Breast epithelium (tissue), 4 donors: Measurements from ENCODE around the gene RASL11A. TPM values are rescaled to one million over a fixed set of nuclear protein-coding genes. Genes with fewer than 3 reads are reported as not detected.

Source experiments
- DNase-seq, 2 donors: peaks; one replicate each; pipeline ENCODE4 v3.0.0-alpha.2; 2019; ENCODE audit warnings: low spot score in 2 of 2
- H3K27ac ChIP-seq, 2 donors: fragments of 200-600 bp; sonication (generic) in 1 of 2; one replicate each; pipeline ENCODE4 v1.5.1; 2016 to 2019; ENCODE audit warnings: mild to moderate bottlenecking in 1 of 2
- H3K27me3 ChIP-seq, 2 donors: fragments of 200-600 bp; sonication (generic) in 1 of 2; one replicate each; pipeline versions ENCODE4 v1.5.1 to v1.6.0; 2017 to 2019; ENCODE audit warnings: control low read depth in 1 of 2, mild to moderate bottlenecking in 1 of 2
- H3K36me3 ChIP-seq: fragments of 200-600 bp; one replicate; pipeline ENCODE4 v1.5.1; 2019
- H3K4me1 ChIP-seq, 2 donors: fragments of 200-600 bp; sonication (generic); one replicate each; pipeline ENCODE4 v1.5.1; 2016 to 2019; ENCODE audit warnings: control low read depth in 1 of 2
- H3K4me3 ChIP-seq, 3 donors: fragments of 200-600 bp; sonication (generic); 1 replicate in 2 of 3; 2 replicates in 1 of 3; pipeline ENCODE4 v1.5.1; 2016 to 2019; ENCODE audit warnings: mild to moderate bottlenecking in 3 of 3, moderate library complexity in 2 of 3
- H3K9me3 ChIP-seq, 2 donors: fragments of 200-600 bp; sonication (generic) in 1 of 2; one replicate each; pipeline ENCODE4 v1.5.1; 2016 to 2019; ENCODE audit warnings: control low read depth in 1 of 2
- CTCF ChIP-seq, 3 donors: fragments of 450-650 bp; IDR thresholded peaks; one replicate each; pipeline ENCODE4 v1.5.1; 2016 to 2017; ENCODE audit warnings: antibody characterized with exemption in 3 of 3, mild to moderate bottlenecking in 3 of 3, moderate library complexity in 3 of 3
- POLR2A ChIP-seq: fragments of 450-650 bp; IDR thresholded peaks from one replicate; pipeline ENCODE4 v1.6.1; 2016; ENCODE audit warnings: antibody characterized with exemption, mild to moderate bottlenecking, moderate library complexity
- POLR2AphosphoS5 ChIP-seq, 3 donors: sonication (generic); formaldehyde crosslinking; IDR thresholded peaks; one replicate each; pipeline ENCODE4 v1.6.1; 2017; ENCODE audit warnings: antibody characterized with exemption in 3 of 3
- intact Hi-C: fragments of 100-400 bp; cut with DNase I; formaldehyde crosslinking; loops from one replicate; pipeline ENCODE4 v1.15.1; 2023; ENCODE audit warnings: low total_unique reads
- total RNA-seq, 3 donors: library from RNA; depleted of rRNA; stranded (reverse); fragments of >200 nt; gene quantifications; one replicate each; pipeline ENCODE4 v1.1.0, GENCODE V29; 2016

The RASL11A gene
- total RNA-seq, 3 donors from 2014 or later: 20.8 to 62.2 (median 39.3) TPM

- Histone ChIP-seq H3K27me3 (no peaks in the 10 kb centered on the region), H3K36me3 (no peaks in the 10 kb centered on the region), H3K4me3 (no peak overlapping the region), H3K9me3 (no peaks in the 10 kb centered on the region), H3K27ac (peak overlapping the region; percentile 29 to 38), H3K4me1 (peaks cover 0 to 11% of the 10 kb centered on the region in 2 donors)
- DNase-seq: no peak
- TF ChIP-seq POLR2A (no peak), CTCF (IDR thresholded peaks at IDR 0.05) (no peak), POLR2AphosphoS5 (IDR thresholded peaks at IDR 0.05) (no peak)
- intact Hi-C loops: no loop called here
Observed at GRCh38 chr13:27264648-27265047, 6.0 kb upstream of the RASL11A start.

- no peak for DNase-seq
- Histone ChIP-seq H3K27me3 (no peaks in the 10 kb centered on the region), H3K9me3 (no peaks in the 10 kb centered on the region), H3K4me3 (no peak overlapping the region), H3K36me3 (no peaks in the 10 kb centered on the region), H3K27ac (no peak overlapping the region), H3K4me1 (peaks cover 0 to under 1% of the 10 kb centered on the region in 2 donors)
- intact Hi-C loops: no loop called here
- TF ChIP-seq POLR2A: no peak
- TF ChIP-seq POLR2AphosphoS5 (IDR thresholded peaks at IDR 0.05): no peak
- no peak for TF ChIP-seq CTCF (IDR thresholded peaks at IDR 0.05)
Observed at GRCh38 chr13:27266917-27267316, 3.7 kb upstream of the RASL11A start.

- no peak for TF ChIP-seq POLR2AphosphoS5 (IDR thresholded peaks at IDR 0.05)
- TF ChIP-seq POLR2A: no peak
- TF ChIP-seq CTCF (IDR thresholded peaks at IDR 0.05): no peak
- H3K36me3 ChIP-seq: no peaks in the 10 kb centered on the region
- H3K4me1 ChIP-seq: no peaks in the 10 kb centered on the region
- intact Hi-C loops: no loop called here
- H3K27ac ChIP-seq: no peak overlapping the region
- H3K27me3 ChIP-seq: no peaks in the 10 kb centered on the region
- no peak for DNase-seq
- H3K4me3 ChIP-seq: no peak overlapping the region
- no peaks in the 10 kb centered on the region for H3K9me3 ChIP-seq
Observed at GRCh38 chr13:27267596-27267995, 3.0 kb upstream of the RASL11A start.

GRCh38 chr13:27269114-27269665, 1.4 kb upstream of the RASL11A start:
- H3K4me3 ChIP-seq: no peak overlapping the region
- no peak overlapping the region for H3K27ac ChIP-seq
- TF ChIP-seq CTCF (IDR thresholded peaks at IDR 0.05) (no peak), POLR2A (no peak), POLR2AphosphoS5 (IDR thresholded peaks at IDR 0.05) (no peak)
- H3K9me3 ChIP-seq: no peaks in the 10 kb centered on the region
- intact Hi-C loops: no loop called here
- DNase-seq: no peak
- H3K36me3 ChIP-seq: no peaks in the 10 kb centered on the region
- H3K27me3 ChIP-seq: no peaks in the 10 kb centered on the region
- H3K4me1 ChIP-seq: no peaks in the 10 kb centered on the region

GRCh38 chr13:27271570-27272096, 1.0 kb downstream of the RASL11A start:
- Histone ChIP-seq H3K4me1 (no peaks in the 10 kb centered on the region), H3K27ac (peak overlapping the region; percentile 85 to 96), H3K9me3 (no peaks in the 10 kb centered on the region), H3K36me3 (no peaks in the 10 kb centered on the region), H3K27me3 (no peaks in the 10 kb centered on the region), H3K4me3 (peak overlapping the region; percentile 69 to 91 (median 79))
- TF ChIP-seq POLR2AphosphoS5 (IDR thresholded peaks at IDR 0.05) (no peak), POLR2A (no peak), CTCF (IDR thresholded peaks at IDR 0.05) (no peak)
- intact Hi-C loops: loop anchor here (10.0 kb wide), 1 partner anchor 97 kb away; the partner anchor contains the start of gene USP12
- DNase-seq: no peak
